Astrocyte of the spinal cord (primary cell): ENCODE results near the gene SLX9.

Experiments used
- DNase-seq: peaks from one replicate; pipeline ENCODE4 v3.0.0; 2011; ENCODE audit warnings: low read depth, low spot score
- H3K4me3 ChIP-seq: 2 replicates; pipeline ENCODE4 v1.5.1; 2011; ENCODE audit warnings: low read depth, mild to moderate bottlenecking, low read length, moderate library complexity
- CTCF ChIP-seq: IDR thresholded peaks from 2 replicates; pipeline ENCODE4 v1.5.1; 2012; ENCODE audit warnings: low read depth, mild to moderate bottlenecking, low read length, inconsistent platforms
- in situ Hi-C: cut with HindIII; loops from 2 replicates; pipeline ENCODE4 v1.10.0; 2017; ENCODE audit warnings: low sequenced_read_pairs

Gene SLX9

GRCh38 chr21:44969066-44969670 is 29.3 kb downstream of the SLX9 start:
- in situ Hi-C loops, result no loop called here
- no peak overlapping the region for H3K4me3 ChIP-seq
- DNase-seq, result no peak
- TF ChIP-seq CTCF, result no peak

DNA sequence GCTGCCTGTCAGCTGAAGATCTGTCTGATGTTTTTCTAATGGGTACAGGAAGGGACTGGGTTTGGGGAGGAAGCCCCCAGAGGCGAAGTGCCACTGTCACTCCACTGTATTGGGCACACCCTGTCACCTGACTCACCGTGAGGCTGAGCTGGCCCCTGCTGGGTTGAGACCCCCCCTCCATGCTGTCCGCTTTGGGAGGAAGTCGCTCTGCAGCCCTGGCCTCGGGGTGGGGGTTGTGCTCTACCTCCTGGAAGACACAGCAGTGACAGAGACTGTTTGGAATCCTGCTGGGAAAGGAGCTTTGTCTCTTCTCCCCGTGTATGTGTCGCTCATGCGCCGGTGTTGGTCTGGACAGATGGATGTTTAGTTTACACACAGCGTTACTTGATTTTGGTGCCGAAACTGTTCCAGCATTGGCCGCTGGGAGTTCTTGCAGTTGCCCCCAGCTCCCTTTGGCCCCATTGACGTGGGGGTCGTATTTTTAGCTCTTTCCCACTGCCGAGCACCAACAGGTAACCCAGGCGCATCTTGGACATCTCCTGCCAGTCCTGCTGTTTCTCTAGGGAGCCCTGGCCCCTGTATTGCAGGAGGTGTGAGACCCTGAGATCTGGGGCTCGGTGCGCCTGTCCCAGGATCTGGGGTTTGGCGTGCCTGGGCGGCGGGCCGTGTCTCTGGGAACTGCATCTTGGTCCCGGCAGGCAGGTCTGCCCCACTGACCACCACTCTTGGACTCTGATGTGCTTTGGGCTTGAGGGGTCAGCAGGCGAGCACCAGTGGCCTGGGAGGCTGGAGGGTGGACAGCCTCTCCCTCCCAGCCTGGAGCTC is 30.3 kb downstream of the SLX9 start:
- TF ChIP-seq CTCF, result no peak
- DNase-seq, result peak; percentile 27
- no peak overlapping the region for H3K4me3 ChIP-seq
- in situ Hi-C loops, result no loop called here

GRCh38 chr21:44970766-44971671 is 31.2 kb downstream of the SLX9 start:
- in situ Hi-C loops, result no loop called here
- TF ChIP-seq CTCF, result no peak
- DNase-seq, result no peak
- H3K4me3 ChIP-seq, result no peak overlapping the region

DNA sequence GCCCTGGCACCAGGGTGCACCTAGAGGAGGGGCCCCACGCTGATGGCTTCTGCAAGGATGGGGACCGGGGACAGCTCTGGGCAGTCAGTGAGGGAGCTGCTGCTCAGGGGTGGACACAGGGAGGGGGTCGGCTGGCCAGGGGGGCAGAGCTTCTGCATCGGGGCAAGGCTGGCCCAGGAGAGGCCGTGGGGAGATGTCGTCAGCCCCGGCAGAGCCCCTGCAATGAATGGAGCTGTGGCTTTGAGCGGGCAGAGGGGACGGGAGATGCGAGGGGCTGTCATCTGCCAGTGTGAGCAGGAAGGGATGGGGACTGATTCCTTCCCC is 31.8 kb downstream of the SLX9 start:
- DNase-seq, result no peak
- in situ Hi-C loops, result no loop called here
- TF ChIP-seq CTCF, result no peak
- H3K4me3 ChIP-seq, result no peak overlapping the region

DNA sequence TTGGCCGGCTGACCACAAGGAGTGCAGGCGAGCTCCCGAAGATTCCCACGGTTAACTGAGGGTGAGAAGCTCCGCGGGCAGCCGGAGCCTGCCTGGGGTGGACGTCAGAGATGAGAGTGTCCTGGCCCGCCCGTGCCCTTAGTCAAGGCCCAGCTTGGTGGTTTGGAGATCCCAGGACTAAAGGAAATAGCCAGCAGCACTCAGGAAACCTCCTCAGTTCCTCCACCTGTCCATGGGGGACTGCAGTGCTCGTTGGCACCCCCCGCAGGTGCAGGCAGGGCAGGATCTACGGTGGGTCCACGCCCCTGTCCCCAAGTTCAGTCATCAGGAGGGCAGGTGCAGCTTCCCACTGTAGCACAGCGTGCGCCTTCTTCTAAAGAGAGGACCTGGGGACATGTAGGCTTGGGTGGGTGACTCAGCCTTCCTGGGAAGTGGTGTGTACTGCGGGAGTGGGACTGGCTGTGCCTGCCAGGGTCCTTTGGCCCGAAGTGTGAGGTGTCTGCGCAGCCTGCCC is 32.5 kb downstream of the SLX9 start:
- TF ChIP-seq CTCF, result no peak
- in situ Hi-C loops, result no loop called here
- no peak overlapping the region for H3K4me3 ChIP-seq
- DNase-seq, result no peak

DNA sequence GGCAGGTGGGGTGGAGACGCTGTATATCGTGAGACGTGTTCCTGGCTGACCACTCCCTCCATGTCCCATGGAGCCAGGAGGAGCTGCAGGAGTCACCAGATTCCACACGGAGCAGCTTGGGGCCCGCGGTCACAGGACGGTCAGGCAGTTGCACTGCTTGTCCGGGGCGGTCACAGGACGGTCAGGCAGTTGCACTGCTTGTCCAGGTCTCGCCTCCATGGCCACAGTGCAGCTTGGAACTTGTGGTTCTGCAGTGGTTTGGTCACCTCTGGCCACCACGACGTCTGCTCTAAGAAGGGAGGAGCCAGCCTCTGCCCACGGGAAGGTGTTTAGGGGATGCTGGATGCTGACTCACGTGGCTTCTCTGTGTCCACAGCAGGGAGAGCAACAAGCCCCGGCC is 33.0 kb downstream of the SLX9 start:
- no peak overlapping the region for H3K4me3 ChIP-seq
- TF ChIP-seq CTCF, result no peak
- in situ Hi-C loops, result no loop called here
- no peak for DNase-seq
